Activated CD4-positive, alpha-beta memory T cell treated with anti-CD3 and anti-CD28 coated beads for 36 hours (primary cell): Measurements from ENCODE around the gene PSG7. TPM values are rescaled to one million over a fixed set of nuclear protein-coding genes. Genes with fewer than 3 reads are reported as not detected.
A peak's percentile ranks its signal among the peaks of the same experiment; 100 is the strongest.
"Not testable (repeated sequence)": the region's sequence is repeated elsewhere in the genome, so short reads cannot be mapped to it uniquely, and the experiment has no call there.

Experiments
- CTCF ChIA-PET: fragments of 350-600 bp; sonication (Branson Sonifier 250); formaldehyde crosslinking; loops from one replicate; lab custom pipeline; 2021; ENCODE audit warnings: antibody characterized with exemption, inconsistent platforms; lab: Charles Lee
- POLR2A ChIA-PET: fragments of 350-600 bp; sonication (Branson Sonifier 250); formaldehyde crosslinking; loops from one replicate; lab custom pipeline; 2021; ENCODE audit warnings: antibody characterized with exemption; lab: Charles Lee
- DNase-seq: peaks from one replicate; pipeline ENCODE4 v3.0.0-alpha.2; 2020
- H3K27ac Mint-ChIP-seq: one replicate; pipeline ENCODE4 v1.8.0; 2021; ENCODE audit warnings: mixed read lengths
- H3K27me3 Mint-ChIP-seq: one replicate; pipeline ENCODE4 v1.8.0; 2021; ENCODE audit warnings: mixed read lengths
- H3K36me3 Mint-ChIP-seq: one replicate; pipeline ENCODE4 v1.8.0; 2021; ENCODE audit warnings: mixed read lengths
- H3K4me1 Mint-ChIP-seq: one replicate; pipeline ENCODE4 v1.8.0; 2021; ENCODE audit warnings: low read depth, mixed read lengths
- H3K4me3 Mint-ChIP-seq: one replicate; pipeline ENCODE4 v1.8.0; 2021; ENCODE audit warnings: mild to moderate bottlenecking, mixed read lengths
- H3K9me3 Mint-ChIP-seq: one replicate; pipeline ENCODE4 v1.8.0; 2021; ENCODE audit warnings: mixed read lengths
- intact Hi-C: fragments of 100-400 bp; cut with micrococcal nuclease; formaldehyde crosslinking; loops from one replicate; pipeline ENCODE4 v1.15.1; 2023
- total RNA-seq, 2 experiments: library from RNA; stranded (reverse); gene quantifications; one replicate each; pipeline ENCODE4 v1.2.3, GENCODE V29; 2021

PSG7 gene
- total RNA-seq, 2 experiments from 2014 or later: not detected

DNA sequence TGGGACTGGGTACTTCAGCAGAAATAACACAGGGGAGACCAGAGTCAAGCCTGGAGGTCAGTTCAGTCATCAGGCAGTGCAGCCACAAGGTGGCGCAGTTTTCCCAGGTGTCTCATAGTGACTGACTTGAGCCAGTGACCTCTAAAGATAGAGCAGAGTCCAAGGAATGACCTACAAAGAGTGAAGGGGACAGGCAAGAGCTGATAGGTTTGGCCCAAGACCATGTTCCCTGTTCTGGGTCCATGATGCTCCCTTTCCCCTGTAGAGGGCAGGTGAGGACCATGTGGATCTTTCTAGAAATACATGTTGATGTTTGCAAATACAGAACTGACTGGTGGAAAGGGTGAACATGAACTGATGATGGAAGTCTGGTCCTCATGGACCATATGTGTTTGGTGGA is 6.8 kb downstream of the PSG7 start:
- CTCF ChIA-PET, H3K27ac Mint-ChIP-seq, H3K27me3 Mint-ChIP-seq, intact Hi-C loops, H3K4me3 Mint-ChIP-seq, POLR2A ChIA-PET, H3K36me3 Mint-ChIP-seq, H3K4me1 Mint-ChIP-seq, H3K9me3 Mint-ChIP-seq: not testable (repeated sequence)
- peak; percentile 16 for DNase-seq

DNA sequence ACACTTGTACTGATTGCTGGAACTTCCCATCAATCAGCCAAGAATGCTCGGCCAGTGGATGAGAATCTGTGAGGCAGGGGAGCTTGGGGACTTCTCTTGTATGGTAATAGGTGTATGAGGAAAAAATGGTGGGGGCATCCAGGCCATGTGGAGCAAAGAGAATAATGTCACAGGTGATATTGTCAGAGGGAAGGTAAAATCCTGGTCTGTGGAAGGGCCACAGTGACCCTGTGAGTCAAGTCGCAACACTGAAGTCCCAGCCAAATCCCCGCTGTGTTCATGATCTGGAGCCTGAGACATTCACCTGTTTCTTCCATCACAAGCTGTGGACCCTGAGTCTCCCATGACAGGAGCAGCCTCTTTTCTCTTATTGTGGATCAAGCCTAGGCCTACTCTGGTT is 8.1 kb downstream of the PSG7 start:
- H3K4me1 Mint-ChIP-seq: no peaks in the 10 kb centered on the region
- no peaks in the 10 kb centered on the region for H3K36me3 Mint-ChIP-seq
- ChIA-PET POLR2A (no interaction called here), CTCF (no interaction called here)
- intact Hi-C loops: no loop called here
- no peak overlapping the region for H3K4me3 Mint-ChIP-seq
- H3K27ac Mint-ChIP-seq: no peak overlapping the region
- no peak for DNase-seq
- H3K9me3 Mint-ChIP-seq: no peaks in the 10 kb centered on the region
- peaks cover 9% of the 10 kb centered on the region for H3K27me3 Mint-ChIP-seq

DNA sequence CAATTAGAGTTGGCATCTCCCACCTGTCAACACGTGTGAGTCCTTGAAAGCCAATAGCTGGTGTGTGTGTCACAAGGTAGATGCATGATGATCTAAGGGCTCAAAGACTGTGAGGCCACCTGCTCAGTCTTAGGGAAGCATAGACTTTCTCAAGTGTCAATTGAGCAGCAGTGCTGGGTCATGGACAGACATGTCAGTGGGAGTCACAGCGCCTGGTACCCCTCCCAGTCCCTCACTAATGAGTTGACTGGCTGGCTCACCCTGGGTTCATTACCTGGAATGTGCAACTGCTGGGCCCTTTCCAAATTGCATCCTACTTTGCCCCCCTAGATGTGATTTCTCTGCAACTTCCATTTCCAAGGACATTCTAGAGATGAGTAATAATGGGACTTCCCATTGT is 10.2 kb downstream of the PSG7 start:
- intact Hi-C loops: no loop called here
- Mint-ChIP-seq H3K27ac (no peak overlapping the region), H3K36me3 (no peaks in the 10 kb centered on the region), H3K9me3 (no peaks in the 10 kb centered on the region), H3K4me3 (no peak overlapping the region), H3K27me3 (peaks cover 12% of the 10 kb centered on the region), H3K4me1 (no peaks in the 10 kb centered on the region)
- ChIA-PET CTCF (no interaction called here), POLR2A (no interaction called here)
- no peak for DNase-seq

DNA sequence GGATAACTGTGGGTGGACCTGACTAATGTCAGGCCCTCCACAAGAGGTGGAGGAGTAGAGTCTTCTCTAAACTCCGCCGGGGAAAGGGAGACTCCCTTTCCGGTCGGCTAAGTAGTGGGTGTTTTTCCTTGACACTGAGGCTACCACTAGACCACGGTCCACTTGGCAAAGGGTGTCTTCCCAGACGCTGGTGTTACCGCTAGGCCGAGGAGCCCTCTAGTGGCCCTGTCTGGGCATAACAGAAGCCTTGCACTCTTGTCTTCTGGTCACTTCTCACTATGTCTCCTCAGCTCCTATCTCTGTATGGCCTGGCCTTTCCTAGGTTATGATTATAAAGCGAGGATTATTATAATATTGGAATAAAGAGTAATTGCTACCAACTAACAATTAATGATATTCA is 13.9 kb downstream of the PSG7 start:
- H3K9me3 Mint-ChIP-seq, H3K27ac Mint-ChIP-seq, H3K36me3 Mint-ChIP-seq, H3K4me3 Mint-ChIP-seq, H3K4me1 Mint-ChIP-seq, CTCF ChIA-PET, POLR2A ChIA-PET, intact Hi-C loops: not testable (repeated sequence)
- peak; percentile 41 for DNase-seq
- H3K27me3 Mint-ChIP-seq: peaks cover 17% of the 10 kb centered on the region

DNA sequence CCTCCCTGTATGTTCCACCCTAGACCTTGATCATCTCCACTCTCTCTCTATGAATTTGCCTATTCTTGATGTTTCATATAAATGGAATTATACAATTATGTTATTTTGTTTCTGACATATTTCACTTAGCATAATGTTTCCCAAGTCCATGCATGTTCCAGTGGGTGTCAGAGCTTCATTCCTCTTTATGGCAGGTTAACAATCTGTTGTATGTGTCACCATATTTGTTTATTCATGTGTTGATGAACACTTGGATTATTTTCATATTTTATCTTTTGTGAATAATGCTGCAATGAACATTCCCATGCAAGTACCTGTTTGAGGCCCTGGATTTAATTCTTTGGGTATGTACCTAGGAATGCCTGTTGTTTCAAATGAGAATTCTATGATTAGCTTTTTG is 16.0 kb downstream of the PSG7 start:
- DNase-seq, H3K4me1 Mint-ChIP-seq, CTCF ChIA-PET, H3K9me3 Mint-ChIP-seq, H3K36me3 Mint-ChIP-seq, intact Hi-C loops, POLR2A ChIA-PET, H3K4me3 Mint-ChIP-seq, H3K27ac Mint-ChIP-seq: not testable (repeated sequence)
- H3K27me3 Mint-ChIP-seq: peaks cover 11% of the 10 kb centered on the region

DNA sequence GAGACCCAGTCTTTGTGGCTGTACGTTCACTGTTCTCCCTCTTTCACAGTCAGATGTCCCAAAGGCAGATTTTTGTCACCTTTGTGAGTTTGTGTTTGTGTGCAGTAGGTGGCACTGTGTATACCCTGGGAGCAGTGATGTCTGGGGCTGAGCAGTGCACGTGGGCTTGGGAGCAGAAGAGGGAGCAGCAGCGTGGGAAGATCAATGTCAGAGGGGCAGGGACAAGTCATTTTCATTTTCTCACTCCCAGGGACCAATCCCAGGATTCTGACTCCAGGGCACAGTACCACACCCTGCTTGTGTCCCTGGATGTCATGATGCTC is 17.3 kb downstream of the PSG7 start:
- ChIA-PET POLR2A (no interaction called here), CTCF (no interaction called here)
- DNase-seq: no peak
- H3K4me1 Mint-ChIP-seq: no peaks in the 10 kb centered on the region
- intact Hi-C loops: no loop called here
- no peak overlapping the region for H3K27ac Mint-ChIP-seq
- peaks cover 11% of the 10 kb centered on the region for H3K27me3 Mint-ChIP-seq
- H3K9me3 Mint-ChIP-seq: no peaks in the 10 kb centered on the region
- H3K4me3 Mint-ChIP-seq: no peak overlapping the region
- H3K36me3 Mint-ChIP-seq: no peaks in the 10 kb centered on the region

DNA sequence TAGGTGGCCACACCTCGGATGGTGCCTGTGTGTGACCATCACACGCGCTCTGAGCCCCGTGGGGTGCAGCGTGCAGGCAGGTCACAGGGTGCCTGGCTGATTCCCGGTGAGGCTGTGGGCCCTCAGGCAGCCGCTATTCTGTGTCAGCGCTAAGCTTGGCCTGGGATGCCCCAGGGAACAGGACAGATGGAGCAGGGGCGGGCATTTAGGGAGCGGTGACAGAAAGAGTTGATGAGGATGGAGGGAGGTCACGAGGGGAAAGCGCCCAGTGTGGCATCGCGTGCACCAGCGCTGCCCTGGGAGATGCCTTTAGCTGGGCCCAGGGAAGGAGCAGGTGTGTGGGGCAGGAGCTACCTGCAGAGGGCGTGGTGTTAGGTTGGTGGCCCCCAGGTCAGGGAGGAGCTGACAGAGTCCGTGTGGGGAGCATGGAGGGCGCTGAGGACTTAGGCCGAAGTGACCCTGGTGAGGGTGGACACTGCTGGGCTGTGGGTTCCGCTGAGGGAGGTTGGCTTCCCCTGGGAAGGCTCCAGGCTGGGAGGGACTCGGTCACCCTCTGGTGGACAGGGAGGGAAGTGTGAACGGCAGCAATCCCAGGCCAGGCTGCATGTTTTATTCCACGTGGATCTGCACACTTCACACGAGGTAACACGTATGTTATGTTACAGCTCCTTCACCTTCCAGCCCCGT is 17.8 kb downstream of the PSG7 start:
- H3K4me3 Mint-ChIP-seq, DNase-seq, intact Hi-C loops, H3K9me3 Mint-ChIP-seq, POLR2A ChIA-PET, H3K36me3 Mint-ChIP-seq, CTCF ChIA-PET, H3K4me1 Mint-ChIP-seq, H3K27ac Mint-ChIP-seq: not testable (repeated sequence)
- H3K27me3 Mint-ChIP-seq: peaks cover 11% of the 10 kb centered on the region

DNA sequence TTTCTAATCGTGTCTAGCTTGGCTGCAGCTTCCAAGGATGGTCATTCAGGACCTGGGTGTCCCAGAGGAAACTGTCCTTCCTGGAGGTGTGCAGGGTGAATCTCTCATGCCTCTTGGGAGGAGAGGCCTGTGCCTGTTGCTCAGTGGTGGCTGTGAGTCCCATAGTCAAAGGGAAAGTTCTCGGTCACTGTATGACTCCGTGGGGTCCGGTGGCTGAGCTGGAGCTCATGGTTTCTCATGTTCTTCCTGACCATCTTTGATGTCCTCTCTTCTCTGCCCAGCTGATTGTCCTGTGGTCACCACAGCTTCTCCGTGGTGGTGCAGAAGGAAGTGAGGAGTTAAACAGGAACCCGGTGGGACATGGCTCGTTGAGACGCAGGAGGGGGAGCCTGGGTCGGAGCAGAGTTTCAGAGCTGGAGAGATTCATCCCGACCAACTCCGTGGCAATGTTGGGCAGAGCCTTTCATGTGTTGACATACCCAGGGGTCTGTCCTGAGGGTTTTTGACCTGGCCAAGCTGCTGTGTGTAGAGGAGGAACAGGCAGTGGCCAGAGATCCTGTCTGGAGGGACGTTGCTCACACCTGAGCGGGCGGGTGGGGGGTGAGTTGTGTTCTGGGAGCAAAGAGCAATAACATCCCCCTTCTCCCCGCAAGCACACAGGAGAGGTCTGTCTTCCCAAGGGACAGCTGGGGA is 18.5 kb downstream of the PSG7 start:
- H3K36me3 Mint-ChIP-seq, H3K4me1 Mint-ChIP-seq, DNase-seq, H3K9me3 Mint-ChIP-seq, intact Hi-C loops, CTCF ChIA-PET, H3K27ac Mint-ChIP-seq, POLR2A ChIA-PET, H3K4me3 Mint-ChIP-seq: not testable (repeated sequence)
- peaks cover 10% of the 10 kb centered on the region for H3K27me3 Mint-ChIP-seq

DNA sequence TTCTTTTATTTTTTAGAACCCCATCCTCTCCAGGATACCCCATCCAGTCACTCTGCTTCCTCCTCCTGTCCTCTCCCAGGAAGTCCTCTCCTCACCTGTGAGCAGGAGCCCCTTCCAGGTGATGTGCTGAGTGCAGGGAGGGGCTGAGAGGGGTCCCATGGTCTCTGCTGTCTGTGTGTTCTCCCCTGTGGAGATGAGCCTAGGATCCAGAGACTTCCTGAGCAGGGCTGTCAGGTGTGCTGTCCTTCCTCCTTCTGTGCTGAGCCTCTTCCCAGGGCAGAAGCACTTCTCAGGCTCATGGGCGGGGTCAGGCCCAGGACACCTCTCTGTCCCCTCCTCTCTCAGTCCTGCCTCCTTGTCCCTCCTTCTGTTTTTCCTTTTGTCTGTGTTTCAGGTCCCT is 19.4 kb downstream of the PSG7 start, which contains the start of gene PSG6:
Gene PSG6 (minus strand): TSS at position 261 of the 400 bp plus-strand sequence. CDS start 102 bp downstream, at position 159.
- intact Hi-C loops, CTCF ChIA-PET, POLR2A ChIA-PET, H3K27me3 Mint-ChIP-seq, H3K36me3 Mint-ChIP-seq, H3K4me1 Mint-ChIP-seq, H3K9me3 Mint-ChIP-seq, H3K27ac Mint-ChIP-seq, H3K4me3 Mint-ChIP-seq, DNase-seq: not testable (repeated sequence)

DNA sequence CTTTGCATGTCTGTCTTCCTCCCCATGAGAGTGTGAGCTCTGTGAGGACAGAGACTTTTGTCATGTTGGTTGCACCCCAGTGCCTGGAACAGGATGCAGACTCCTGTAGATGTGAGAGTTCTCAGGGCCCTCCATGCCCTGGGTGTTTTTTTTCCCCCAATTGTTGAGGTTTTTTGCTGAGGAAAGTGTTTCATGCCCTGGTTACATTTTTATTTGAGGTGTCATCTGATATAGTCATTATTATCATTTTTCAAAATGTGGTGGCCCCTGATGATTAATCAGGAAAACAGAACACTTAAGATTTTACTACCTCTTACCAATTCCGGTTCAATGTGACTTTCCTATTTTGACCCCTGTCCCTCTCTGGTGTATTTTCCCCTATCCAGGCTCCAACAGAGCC is 20.1 kb downstream of the PSG7 start:
- H3K4me1 Mint-ChIP-seq, H3K4me3 Mint-ChIP-seq, CTCF ChIA-PET, H3K27me3 Mint-ChIP-seq, POLR2A ChIA-PET, H3K9me3 Mint-ChIP-seq, intact Hi-C loops, H3K27ac Mint-ChIP-seq, DNase-seq, H3K36me3 Mint-ChIP-seq: not testable (repeated sequence)

DNA sequence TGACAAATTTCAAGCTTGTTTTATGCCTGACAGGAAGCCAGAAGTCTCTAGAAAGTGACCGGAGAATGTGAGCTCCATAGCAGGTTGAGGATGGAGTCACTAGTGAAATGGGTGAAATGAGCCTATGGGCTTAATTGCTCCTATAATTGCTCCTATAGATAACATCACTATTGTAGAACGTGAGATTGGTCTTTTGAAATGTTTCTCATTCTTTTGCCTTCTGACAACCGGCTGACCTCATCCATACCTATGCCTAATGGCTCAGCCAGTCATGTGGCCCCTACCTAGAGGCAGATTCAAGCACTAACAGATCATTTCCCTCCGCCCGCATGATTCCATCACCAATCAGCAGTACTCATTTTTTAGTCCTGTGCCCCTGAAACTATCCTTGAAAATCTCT is 23.5 kb downstream of the PSG7 start:
- H3K27ac Mint-ChIP-seq, intact Hi-C loops, H3K4me1 Mint-ChIP-seq, CTCF ChIA-PET, DNase-seq, H3K4me3 Mint-ChIP-seq, POLR2A ChIA-PET, H3K27me3 Mint-ChIP-seq, H3K36me3 Mint-ChIP-seq, H3K9me3 Mint-ChIP-seq: not testable (repeated sequence)

DNA sequence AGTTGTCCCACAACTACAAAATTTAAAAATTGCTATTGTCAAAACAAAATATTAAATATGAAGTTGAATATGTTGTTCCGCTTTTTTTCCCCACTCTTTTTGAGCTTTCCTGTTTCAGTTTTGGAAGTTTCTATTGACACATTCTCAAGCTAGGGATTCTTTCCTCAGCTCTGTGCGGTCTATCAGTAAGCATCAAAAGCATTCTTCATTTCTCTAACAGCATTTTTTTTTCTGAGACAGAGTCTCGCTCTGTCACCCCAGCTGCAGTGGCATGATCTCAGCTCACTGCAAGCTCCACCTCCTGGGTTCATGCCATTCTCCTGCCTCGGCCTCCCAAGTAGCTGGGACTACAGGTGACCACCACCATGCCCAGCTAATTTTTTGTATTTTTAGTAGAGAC is 24.1 kb downstream of the PSG7 start:
- CTCF ChIA-PET, H3K27ac Mint-ChIP-seq, H3K36me3 Mint-ChIP-seq, H3K4me1 Mint-ChIP-seq, H3K27me3 Mint-ChIP-seq, H3K9me3 Mint-ChIP-seq, POLR2A ChIA-PET, H3K4me3 Mint-ChIP-seq, DNase-seq, intact Hi-C loops: not testable (repeated sequence)

DNA sequence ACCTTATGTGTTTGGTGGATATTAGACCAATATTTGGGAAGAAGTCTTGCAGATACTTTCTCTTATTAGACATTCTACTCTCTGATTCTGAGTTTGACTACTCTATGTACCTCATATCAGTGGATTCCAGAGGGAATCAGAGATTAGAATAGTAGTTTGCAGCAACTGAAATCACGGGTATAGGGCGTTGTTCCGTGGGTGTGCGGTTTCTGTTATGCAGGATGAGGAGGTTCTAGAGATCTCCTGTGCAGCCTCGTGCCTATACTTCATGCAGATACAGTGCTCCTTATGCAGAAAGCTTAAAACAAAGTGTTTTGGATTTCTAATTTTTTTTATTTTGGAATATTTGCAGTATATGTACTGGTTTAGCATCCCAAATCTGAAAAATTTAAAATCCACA is 25.3 kb downstream of the PSG7 start:
- DNase-seq, H3K9me3 Mint-ChIP-seq, CTCF ChIA-PET, H3K36me3 Mint-ChIP-seq, POLR2A ChIA-PET, H3K27me3 Mint-ChIP-seq, H3K4me3 Mint-ChIP-seq, H3K4me1 Mint-ChIP-seq, intact Hi-C loops, H3K27ac Mint-ChIP-seq: not testable (repeated sequence)
